ENCODE data around the gene CCDC28B.
"Not testable (repeated sequence)": the region's sequence is repeated elsewhere in the genome, so short reads cannot be mapped to it uniquely, and the experiment has no call there.

Gene CCDC28B

DNA sequence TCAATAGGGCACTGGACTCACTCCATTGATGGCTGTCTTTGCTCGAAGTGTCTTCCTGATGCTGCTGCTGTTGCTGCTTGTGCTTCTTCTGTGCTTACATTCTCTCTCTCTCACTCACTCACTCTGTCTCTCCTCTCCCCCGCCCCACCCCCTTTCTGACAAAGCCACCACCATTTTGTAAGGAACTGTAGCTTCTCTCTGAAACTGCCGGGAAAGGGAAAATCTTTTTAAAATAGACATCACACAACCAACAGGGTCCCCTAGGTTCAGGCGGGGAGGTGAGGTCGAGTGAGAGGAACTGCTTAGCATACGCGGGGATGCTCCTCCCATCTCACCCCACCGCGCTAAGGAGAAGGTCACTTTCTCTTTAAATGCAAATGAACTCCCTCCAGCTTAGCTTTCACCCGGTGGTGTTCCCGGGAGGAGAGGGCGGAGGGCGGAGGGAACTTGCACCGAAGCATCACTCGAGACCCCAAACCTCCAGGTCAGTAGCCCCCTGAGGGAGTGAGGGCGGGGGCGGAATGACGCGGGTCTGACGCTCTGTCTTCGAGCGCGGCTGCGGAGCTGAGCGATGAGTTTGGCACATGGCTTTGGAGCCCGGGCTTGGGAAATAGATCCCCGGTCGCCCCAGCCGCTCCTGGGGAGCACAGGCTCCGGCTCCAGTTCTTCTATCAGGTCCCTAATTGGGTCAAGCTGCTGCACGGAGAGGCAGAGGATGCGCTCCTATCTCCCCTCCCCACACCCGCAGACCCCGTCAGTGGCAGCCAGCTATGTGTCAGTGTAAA is at the start of gene CCDC28B:
Gene CCDC28B (plus strand): TSS at position 370 of the 785 bp plus-strand sequence. CDS start 1,341 bp downstream, outside the sequence.
- in situ Hi-C loops (cut with MboI; ENCODE audit: low sequenced_read_pairs): loop anchor here (25.0 kb wide), 1 partner anchor 162 kb away; the partner anchor contains the start of genes FAM229A and TSSK3

DNA sequence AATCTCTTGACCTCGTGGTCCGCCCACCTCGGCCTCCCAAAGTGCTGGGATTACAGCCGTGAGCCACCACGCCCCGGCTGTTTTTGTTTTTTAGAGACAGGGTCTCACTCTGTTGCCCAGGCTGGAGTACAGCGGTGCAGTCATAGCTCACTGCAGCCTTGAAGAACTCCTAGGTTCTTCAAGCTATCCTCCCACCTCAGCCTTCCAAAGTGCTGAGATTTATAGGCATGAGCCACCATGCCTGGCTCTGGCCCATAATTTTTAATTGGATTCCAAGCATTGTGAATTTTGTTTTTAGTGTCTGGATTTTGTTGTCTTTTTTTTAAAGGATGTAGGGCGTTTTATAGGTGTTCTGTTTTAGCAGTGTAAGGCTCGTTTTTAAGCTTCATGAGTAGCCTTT is 49.5 kb upstream of the CCDC28B start:
- in situ Hi-C loops (cut with MboI; ENCODE audit: low sequenced_read_pairs): no loop called here

DNA sequence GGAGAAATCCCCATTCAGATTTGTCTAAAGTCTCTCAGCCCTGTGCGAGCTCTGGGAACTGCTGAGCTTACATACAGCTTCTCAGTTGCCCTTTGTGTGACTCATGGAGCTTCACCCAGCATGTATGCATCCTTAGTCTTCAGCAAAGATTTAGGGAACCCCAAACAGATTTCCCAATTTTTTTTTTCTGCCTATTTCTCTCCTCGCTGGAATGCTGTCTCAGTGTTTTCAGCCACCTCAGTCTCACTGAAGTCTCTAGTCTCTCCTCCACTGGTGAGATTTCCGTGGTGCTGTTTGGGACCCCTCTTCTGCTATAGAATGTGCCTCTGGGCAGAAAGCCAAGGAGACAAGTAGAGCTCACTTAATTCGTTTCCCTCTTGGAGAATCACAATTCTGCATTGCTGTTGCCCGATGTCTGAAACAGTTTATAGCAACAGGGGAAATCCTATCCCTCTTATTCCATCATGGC is 49.0 kb upstream of the CCDC28B start:
- in situ Hi-C loops (cut with MboI; ENCODE audit: low sequenced_read_pairs): no loop called here

DNA sequence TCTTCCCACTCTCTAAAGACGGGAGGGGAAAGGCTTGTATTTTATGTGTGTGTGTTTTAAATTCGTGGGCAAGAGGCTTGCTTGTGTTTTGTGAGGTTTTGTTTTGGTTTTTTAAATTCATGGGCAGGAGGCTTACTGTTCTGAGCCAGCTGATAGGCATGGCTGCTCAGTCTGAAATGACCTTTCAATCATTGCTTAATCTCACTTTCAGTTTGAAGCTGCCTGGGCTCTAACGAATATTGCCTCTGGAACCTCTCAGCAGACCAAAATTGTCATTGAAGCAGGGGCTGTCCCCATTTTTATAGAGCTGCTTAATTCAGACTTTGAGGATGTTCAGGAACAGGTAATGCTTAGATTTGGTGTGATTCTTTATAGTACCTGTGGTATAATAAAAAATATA is 41.2 kb upstream of the CCDC28B start:
- in situ Hi-C loops (cut with MboI; ENCODE audit: low sequenced_read_pairs): no loop called here

DNA sequence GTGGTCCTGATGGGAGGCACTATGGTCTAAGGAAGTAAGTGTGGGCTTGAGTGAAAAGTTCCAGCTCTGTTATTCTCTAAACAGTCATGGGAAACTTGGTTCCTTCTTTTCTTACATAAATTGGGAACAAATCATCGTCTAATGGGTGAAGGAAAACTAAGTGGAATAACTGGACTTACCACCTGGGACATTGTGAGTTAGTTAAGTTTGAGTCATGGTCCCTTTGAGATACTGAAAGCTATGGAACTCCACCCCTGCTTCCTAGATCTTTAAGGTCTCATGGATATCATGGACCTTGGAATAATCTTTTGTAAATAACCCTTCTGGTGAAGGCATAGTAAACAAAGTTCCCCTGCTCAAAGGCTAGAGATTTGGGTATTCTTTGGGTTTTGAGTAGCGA is 37.0 kb upstream of the CCDC28B start:
- in situ Hi-C loops (cut with MboI; ENCODE audit: low sequenced_read_pairs): no loop called here

DNA sequence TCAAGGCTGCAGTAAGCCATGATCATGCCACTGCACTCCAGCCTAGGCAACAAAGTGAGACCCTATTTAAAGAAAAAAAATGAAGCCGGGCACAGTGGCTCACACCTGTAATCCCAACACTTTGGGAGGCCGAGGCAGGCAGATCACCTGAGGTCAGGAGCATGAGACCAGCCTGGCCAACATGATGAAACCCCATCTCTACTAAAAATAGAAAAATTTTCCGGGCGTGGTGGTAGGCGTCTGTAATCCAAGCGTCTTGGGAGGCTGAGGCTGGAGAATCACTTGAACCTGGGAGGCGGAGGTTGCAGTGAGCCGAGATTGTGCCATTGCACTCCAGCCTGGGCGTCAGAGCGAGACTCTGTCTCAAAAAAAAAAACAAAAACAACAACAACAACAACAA is 34.8 kb upstream of the CCDC28B start:
- in situ Hi-C loops (cut with MboI; ENCODE audit: low sequenced_read_pairs): not testable (repeated sequence)

DNA sequence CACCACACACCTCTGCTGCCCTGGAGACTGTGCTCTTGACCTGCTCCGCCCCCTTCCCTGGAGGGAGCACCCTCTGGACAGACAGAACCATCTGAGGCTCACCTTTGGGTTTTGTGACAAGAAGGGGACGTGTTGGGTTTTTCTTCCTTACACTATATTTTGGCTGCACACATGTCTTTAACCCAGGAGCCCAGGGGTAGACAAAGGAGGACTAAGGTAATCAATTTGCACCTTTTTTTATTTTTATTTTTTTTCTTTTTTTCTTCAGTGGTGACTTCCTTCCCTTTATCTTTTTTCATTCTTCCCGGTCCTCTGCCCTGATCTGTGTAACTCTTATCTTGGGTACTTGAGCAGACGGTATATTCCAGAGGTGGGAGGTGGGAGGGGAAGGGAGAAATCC is 29.4 kb upstream of the CCDC28B start:
- in situ Hi-C loops (cut with MboI; ENCODE audit: low sequenced_read_pairs): no loop called here

DNA sequence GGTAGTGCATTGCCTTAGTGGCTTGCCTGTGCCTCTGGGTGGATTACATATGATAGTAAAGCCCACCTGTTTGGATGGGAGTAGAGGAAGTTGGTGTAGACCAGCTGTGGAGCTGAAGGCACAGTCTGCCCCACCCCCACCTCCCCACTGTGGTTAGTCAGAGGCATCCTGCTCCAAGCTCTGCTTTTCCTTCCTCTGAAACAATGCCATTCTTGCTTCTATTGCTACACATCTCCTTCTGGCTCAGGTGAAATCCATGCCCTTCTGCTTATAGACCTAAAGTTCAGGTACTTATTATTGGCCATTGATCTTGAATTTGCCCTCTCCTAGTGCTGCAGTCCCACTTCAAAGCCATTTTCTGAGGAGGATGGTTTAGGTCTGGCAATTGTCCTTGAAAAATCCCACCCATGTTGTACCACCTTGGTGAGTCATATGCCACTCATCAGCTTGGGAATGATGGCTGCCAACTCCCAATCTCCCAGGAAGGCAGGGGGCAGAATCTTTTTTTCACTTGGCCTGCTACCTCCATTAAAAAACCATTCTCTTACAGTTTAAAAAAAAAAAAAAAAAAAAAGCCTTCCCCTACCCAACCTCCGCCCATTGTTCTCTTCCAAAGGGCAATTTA is 27.7 kb upstream of the CCDC28B start:
- in situ Hi-C loops (cut with MboI; ENCODE audit: low sequenced_read_pairs): no loop called here

DNA sequence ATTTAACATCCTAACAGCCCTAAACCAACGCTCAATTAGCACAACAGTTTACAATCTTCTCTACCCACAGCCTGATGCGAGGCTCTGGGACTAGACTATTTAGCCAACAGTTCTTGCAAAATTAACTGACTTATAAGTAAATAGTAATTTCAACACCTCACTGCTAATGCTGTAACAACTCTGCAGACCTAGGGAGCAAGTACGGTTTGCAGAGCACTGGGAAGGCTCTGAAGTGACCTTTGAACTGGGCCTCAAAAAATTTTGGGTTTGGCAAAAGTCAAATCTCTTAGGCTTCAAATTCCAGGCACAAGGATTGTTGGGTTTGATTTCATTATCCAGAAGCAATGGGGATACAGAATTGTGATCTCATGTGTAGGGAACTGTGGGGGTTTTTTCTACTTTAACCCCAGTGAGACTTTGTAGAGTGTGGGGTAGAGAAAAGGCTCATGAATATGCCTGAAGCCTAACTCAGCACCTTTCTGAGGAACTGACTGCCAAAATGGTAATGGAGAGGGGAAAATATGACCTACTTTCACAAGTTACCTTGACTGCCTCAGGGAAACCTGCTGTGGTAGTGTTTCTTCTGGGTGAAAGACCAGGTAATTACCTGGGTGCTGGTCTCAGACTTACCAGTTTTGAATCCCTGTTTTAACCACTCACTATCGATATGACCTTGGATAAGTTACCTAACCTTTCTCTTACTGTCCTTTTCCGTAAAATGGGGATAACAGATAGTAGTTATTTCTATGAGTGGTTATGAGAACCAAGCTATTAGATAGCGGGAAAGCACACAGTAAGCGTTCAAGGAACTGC is 21.8 kb upstream of the CCDC28B start:
- in situ Hi-C loops (cut with MboI; ENCODE audit: low sequenced_read_pairs): no loop called here

DNA sequence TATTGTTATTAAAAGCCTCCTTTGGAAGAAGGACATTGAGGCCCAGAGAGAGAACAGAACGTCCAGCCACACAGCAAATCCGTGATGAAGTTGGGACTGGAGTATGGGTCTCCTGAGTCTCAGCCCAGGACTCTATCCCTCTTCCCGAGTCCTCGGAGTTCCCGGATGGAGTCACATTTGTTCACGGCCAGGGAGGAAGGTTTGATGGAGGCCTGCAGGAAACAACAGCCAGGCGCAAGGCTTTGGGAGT is 21.3 kb upstream of the CCDC28B start:
- in situ Hi-C loops (cut with MboI; ENCODE audit: low sequenced_read_pairs): no loop called here

DNA sequence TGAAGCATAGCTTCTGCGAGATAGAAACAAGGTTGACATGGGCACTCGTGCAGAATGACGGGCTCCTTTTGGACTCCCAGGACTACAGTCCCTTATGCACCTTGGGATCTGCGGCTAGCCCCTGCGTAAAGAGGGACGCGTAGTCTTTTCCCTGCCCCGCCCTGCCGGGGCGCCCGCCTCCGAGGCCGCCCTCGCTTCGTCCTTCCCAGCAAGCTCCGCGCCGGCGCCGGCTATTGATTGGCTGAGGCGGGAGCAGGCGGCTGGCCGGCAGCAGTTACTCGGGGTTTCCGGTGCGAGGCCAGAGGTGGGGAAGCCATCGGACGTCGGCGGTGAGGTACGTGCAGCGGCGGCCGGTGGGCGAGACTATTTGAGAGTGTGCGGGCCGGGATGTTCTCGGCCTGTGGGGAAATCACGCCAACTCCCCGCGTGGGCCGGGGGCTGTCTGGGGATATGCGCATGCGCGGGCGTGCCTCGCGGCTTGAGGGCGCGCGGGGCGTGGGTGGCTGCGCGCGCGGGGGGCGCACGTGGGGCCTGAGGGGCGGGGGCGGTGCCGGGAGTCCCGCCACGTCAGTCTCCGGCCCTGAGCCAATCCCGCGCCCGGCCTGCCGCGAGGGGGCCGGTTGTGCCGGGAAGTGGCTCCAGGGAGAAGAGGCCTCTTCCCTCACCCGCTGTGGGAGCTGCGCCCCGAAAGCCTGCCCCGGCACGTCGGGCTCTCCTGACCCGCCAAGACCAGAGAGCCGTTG is 20.8 kb upstream of the CCDC28B start, which contains the start of gene TXLNA:
Gene TXLNA (plus strand): TSS at position 233 of the 743 bp plus-strand sequence. CDS start 671 bp downstream, outside the sequence.
- in situ Hi-C loops (cut with MboI; ENCODE audit: low sequenced_read_pairs): no loop called here

DNA sequence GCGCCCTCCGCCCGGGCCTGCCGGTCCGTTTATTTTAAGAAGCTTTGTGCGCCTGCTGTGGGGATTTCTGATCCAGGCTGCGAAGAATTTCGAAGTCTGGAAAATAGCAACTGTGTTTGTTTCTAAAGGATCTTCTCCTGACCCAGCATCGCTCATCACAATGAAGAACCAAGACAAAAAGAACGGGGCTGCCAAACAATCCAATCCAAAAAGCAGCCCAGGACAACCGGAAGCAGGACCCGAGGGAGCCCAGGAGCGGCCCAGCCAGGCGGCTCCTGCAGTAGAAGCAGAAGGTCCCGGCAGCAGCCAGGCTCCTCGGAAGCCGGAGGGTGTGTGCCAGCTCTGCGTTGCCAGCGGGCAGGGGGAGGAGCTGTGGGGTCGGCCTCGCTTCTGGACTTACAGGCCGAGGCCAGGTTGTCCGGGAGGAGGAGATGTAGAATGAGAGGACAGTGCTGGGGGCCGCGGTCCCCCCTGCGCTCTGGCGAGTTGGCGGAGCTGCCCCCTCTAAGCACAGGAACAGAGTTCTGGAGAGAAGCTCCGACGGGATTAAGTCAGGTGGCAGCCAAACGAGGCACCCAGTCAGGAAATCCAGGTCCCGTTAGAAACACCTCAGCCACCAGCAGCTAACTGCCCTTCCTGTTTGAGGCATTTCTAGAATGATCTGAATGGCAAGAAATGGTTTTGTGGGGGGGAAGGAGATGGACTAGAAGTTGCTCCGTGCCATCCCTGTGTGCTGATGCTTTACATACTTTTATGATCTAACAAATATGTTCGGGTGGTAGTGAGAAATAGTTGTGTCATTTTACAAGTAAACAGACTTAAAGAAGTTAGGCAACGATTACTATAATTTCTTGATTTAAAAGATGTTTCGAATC is 20.0 kb upstream of the CCDC28B start:
- in situ Hi-C loops (cut with MboI; ENCODE audit: low sequenced_read_pairs): no loop called here

DNA sequence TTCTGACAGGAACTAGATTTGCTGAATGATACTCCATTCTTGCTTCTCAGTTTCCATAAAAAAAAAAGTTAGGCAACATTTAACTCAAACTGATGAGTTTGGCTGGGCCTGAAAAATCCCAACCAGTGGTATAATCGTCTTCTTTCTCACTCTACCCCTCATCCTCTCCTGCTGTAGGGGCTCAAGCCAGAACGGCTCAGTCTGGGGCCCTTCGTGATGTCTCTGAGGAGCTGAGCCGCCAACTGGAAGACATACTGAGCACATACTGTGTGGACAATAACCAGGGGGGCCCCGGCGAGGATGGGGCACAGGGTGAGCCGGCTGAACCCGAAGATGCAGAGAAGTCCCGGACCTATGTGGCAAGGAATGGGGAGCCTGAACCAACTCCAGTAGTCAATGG is 19.3 kb upstream of the CCDC28B start:
- in situ Hi-C loops (cut with MboI; ENCODE audit: low sequenced_read_pairs): no loop called here

DNA sequence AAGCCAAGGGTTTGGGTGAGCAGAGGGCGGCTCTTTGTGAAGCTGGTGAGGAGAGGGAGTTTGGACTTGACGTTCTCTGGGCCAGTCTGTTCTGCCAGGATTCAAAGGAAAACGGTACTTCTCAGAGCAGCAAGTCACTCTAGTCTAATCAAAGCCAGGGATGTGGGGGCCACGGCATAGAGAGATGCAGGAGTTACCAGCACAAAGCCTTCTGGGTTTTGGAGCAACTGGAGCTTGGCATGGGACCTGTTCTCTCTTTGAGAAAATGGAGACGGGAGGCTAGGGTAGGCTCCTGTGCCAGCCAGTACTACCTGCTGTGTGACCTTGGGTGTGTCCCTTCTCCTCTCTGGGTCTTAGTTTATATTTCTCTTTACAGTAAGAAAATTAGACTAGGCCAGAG is 18.8 kb upstream of the CCDC28B start:
- in situ Hi-C loops (cut with MboI; ENCODE audit: low sequenced_read_pairs): no loop called here

DNA sequence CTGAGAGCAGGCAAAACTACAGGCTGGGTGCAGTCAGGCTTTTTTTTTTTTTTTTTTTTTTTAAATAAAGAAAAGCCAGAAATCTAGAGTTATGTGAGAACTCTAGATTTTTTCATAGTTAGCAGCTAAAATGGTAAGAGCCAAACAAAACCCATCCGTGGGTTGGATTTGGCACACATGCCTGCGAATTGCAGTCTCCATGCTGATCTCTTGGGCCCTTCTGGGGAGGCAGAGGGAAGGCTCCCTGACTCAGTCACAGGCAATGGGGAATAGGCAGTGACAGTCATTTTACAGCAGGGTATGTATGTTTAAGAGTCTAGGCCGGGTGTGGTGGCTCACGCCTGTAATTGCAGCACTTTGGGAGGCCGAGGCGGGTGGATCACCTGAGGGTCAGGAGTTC is 18.3 kb upstream of the CCDC28B start:
- in situ Hi-C loops (cut with MboI; ENCODE audit: low sequenced_read_pairs): no loop called here

DNA sequence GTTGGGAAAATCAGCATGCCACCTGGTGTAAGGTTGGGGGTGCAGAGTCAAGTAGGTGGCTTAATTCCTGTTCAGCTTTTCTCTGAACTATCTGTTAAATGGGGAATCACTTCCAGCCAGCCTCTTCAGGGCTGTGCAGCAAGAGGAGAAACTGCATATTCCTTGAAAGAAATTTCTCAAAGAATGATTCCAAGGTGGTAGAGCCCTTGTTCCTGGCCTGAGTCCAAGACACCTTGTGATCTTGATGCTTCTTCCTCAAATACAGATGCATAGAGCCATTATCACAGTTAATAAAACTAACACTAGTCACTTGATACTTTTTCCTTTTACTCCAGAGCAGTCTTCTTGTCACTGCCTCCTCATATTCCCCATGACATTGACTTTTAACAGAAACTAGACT is 15.7 kb upstream of the CCDC28B start:
- in situ Hi-C loops (cut with MboI; ENCODE audit: low sequenced_read_pairs): no loop called here

DNA sequence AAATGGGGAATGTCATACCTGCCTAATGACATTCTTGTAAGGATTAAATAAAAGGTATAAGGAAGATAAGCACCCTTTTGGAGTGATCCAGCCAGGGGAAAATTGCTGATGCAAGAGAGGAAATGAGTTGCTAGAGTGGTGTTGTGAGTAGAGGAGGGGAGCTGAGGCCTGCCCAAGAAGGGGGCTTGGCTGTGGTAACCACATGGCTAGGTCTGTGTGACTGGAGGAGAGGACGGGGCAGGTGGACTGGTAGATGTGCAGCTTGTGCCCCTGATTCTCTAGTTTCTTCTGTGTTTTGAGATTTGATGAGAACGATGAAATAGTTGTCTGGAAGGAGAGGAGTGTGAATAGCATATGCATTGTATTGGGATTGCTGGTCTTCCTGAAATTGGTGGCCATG is 14.3 kb upstream of the CCDC28B start:
- in situ Hi-C loops (cut with MboI; ENCODE audit: low sequenced_read_pairs): no loop called here

DNA sequence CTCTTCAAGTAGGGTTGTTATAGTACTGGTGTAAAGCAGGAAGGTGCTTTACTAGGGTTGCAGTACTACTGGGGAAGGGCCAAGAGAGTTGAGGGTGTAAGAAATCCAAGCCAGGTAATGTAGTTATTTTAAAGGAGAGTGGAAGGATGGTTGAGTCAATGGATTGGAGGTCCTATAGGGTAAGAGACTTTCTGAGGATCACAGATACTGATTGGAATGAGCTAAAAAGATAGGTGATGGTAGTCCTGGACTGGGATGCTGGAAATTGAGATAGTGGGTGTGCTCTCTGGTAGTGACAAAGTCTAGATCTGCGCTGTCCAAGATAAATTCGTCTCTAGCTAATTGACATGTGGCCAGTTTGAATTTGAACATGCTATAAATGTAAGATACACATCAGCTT is 13.9 kb upstream of the CCDC28B start:
- in situ Hi-C loops (cut with MboI; ENCODE audit: low sequenced_read_pairs): no loop called here

DNA sequence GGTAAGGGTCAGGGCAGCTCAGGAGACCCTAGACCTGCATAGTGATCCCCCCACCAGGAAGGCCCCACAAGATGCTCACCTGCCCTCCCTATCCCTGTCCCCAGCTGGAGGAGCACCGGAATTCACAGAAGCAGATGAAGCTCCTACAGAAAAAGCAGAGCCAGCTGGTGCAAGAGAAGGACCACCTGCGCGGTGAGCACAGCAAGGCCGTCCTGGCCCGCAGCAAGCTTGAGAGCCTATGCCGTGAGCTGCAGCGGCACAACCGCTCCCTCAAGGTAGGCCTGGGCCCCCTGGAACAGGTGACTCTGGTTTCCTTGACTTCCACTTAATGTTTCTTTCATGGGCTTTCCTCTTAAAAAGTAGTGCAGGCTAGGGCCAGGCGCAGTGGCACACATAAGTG is 12.5 kb upstream of the CCDC28B start:
- in situ Hi-C loops (cut with MboI; ENCODE audit: low sequenced_read_pairs): no loop called here
